ENCODE measurements around the gene ACTR8.
"Not testable (repeated sequence)": the region's sequence is repeated elsewhere in the genome, so short reads cannot be mapped to it uniquely, and the experiment has no call there.

ACTR8 gene, protein sequence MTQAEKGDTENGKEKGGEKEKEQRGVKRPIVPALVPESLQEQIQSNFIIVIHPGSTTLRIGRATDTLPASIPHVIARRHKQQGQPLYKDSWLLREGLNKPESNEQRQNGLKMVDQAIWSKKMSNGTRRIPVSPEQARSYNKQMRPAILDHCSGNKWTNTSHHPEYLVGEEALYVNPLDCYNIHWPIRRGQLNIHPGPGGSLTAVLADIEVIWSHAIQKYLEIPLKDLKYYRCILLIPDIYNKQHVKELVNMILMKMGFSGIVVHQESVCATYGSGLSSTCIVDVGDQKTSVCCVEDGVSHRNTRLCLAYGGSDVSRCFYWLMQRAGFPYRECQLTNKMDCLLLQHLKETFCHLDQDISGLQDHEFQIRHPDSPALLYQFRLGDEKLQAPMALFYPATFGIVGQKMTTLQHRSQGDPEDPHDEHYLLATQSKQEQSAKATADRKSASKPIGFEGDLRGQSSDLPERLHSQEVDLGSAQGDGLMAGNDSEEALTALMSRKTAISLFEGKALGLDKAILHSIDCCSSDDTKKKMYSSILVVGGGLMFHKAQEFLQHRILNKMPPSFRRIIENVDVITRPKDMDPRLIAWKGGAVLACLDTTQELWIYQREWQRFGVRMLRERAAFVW

DNA sequence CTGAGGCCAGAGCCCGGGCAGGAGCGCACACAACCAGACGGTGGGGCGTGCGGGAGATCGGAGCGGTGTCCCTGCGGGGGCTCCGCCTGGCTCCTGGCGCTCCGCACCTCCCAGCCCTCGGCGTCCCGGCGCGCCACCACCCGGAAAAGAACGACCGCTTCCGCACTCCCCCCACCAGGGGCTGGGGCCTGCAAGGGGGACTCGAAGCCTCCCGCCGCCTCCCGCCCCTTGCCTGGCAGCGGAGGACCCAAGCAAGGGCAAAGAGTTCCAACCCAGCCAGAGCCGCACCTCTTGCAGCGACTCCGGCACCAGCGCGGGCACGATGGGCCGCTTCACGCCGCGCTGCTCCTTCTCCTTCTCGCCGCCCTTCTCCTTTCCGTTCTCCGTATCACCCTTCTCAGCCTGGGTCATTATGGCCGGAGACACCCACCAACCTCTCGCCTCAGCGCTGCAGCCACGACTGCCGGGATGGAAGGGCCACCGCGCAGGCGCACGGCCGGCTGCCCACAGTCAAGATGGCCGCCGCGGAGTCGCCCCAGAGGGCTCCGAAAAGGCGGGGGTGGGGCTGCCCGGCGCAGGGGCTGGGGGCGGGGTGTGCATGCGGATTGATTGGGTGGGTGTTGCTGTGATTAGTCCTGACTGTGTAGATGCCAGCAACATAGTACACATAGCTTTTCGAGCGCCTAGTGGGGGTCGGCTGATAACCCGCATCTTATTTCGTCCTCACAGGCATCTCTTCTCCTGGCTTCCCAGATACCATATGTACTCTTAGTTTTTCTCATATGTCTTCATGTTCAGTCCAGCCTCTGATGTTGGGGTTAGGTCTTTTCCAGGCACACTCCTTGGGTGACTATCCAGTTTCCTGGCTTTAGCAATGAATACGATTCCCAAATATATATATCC is at the start of gene ACTR8:
Gene ACTR8 (minus strand): TSS at position 462 of the 903 bp plus-strand sequence. CDS start 51 bp downstream, at position 411.
- peak; percentile 94 for DNase-seq

DNA sequence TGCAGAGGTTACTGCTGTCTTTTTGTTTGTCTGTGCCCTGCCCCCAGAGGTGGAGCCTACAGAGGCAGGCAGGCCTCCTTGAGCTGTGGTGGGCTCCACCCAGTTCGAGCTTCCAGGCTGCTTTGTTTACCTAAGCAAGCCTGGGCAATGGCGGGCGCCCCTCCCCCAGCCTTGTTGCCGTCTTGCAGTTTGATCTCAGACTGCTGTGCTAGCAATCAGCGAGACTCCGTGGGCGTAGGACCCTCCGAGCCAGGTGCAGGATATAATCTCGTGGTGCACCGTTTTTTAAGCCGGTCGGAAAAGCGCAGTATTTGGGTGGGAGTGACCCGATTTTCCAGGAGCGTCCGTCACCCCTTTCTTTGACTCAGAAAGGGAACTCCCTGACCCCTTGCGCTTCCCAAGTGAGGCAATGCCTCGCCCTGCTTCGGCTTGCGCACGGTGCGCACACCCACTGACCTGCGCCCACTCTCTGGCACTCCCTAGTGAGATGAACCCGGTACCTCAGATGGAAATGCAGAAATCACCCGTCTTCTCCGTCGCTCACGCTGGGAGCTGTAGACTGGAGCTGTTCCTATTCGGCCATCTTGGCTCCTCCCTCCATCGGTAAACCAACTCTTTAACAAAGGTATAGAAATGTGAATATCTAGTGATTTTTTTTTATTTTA is 45.4 kb upstream of the ACTR8 start:
- DNase-seq, result not testable (repeated sequence)

DNA sequence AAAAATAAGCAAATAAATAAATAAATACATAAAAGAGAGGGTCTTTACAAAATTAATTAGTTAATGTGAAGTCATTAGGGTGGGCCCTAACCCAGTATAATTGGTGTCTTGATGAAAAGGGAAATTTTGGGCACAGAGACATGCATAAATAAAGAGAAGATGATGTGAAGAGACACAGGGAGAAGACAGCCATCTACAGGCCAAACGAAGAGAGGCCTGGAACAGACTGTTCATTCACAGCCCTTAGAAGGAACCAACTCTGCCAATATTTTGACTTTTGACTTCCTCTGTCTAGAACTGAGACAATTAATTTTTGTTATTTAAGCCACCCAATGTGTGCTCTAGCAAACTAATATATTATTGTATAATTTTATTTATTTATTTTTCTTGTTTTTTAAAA is 39.3 kb upstream of the ACTR8 start:
- DNase-seq, result no peak

DNA sequence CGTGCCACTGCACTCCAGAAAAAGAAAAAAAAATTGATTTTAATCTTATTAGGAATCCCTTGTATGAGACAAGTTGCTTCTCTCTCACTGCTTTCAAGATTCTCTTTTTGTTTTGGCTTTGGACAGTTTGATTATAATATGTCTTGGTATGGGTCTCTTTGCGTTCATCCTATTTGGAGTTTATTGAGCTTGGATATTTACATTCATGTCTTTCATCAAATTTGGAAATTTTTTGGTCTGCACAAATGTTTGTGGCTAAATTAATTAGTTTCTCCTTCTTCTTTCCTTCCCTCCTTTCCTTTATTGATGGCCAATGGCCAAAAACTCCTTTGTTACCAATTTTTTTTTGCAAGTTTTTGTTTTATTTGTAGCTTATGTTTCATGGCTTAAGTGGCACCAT is 37.8 kb upstream of the ACTR8 start:
- no peak for DNase-seq

DNA sequence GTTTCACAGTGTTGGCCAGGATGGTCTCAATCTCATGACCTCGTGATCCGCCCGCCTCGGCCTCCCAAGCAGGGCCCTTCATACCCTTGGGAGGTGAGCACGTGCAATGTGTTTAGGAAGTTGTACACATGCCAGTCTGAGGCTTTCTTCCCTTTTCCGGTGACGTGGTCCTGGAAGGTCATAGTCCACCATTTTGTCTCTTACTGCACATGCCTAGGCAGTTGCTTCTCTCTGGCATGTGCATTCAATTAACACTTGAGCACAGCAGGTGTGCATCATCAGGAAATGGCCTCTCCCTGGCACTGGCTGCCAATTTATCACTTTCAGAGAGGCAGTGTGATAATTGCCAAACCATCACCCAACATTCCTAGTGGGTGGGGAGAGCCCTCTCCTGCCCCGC is 31.4 kb upstream of the ACTR8 start:
- DNase-seq, result no peak

DNA sequence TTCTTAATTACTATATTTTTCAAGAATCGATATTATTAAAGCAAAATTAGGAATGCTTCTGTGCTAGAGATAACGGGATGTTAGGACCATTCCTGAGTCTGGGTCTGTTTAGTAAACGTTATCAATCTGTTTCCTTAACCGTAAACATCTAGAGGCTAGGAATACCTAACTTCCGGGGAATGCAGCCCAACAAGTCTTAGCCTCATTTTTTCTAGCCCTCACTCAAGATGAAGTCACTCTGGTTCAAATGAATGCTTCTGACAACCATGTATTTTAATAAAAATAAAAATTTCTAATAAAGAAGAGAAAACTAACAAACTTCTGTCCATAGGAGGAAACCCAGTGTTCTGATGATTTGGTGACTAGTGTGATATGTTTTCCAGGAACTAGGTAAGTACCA is 20.8 kb upstream of the ACTR8 start:
- no peak for DNase-seq

DNA sequence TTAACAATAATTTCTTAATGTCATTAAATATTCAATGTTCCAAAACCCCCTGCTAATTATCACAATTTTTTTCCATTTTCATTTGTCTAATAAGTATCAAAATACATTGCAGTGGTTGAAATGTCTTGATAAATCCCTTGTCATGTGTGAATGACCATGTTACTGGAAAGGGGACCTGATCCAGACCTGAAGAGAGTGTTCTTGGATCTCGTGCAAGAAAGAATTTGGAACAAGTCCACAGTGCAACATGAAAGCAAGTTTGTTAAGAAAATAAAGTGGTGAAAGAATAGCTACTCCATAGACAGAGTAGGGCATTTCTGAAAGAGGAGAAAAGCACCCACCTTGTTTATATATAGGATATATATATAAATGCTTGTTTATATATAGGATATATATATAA is 20.1 kb upstream of the ACTR8 start:
- no peak for DNase-seq

DNA sequence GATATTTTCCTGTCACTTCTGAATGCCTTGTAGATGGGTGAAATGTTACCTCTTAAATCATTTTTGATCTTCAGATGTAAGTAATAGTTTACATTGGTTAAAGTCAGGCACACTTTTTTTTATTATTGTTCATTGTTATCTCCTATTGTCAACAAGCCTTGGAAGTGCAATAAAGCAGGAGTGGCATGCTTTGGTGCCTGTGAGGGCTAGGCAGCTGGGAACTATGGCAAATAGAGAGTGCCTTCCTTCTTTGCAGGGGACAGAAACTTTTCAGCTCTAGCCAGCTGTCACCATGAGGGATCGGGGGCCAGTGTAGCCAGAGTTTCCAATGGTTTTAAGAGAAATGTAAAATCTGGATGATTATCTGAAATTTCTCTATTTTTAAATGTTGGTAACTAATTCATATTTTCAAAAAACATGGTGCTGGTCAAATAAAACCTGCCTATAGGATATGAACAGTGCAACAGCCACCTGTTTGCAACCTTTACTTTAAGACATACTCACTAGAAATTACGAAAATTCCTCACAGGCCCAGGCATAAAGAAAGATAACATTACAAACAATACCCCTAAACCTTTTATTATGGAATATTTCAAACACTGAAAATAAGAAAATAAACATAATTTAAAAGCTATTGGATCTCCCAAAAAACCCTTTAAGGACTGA is 18.8 kb upstream of the ACTR8 start:
- DNase-seq, result no peak

DNA sequence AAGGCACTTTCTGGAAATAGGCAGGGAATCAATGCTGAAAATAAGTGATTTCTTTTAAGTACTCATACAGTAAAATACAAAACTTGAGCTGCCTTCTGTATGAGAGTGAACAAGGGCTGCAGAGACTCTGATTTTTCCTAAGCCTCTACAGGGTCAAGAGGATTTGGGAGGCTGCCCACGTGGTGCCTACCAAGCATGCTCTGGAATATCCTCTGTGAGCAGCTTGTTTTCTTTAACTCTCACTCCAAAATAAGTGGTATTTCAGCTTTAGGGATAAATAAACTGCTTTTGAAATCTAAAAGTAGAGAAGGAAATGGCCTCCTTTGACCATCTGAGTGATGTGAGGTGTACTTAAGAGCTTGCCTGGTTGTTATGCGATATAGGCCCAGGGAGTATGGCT is 17.8 kb upstream of the ACTR8 start:
- DNase-seq, result no peak

DNA sequence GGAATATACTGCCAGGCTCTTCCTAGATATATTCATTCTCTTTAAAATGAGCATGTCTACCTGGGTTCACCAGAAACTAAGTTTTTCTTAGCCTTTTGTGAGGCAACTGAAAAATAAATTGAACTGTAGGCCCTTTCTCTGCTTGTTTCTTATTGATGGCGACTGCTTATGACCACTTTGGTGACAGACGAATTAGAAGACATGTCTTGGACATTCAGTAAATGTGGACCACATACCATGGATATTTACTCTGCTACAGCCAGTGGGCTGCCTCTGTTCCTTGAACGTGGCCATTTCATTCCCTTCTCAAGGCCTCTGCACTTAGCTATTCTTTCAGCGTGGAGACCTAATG is 10.3 kb upstream of the ACTR8 start:
- DNase-seq, result no peak

DNA sequence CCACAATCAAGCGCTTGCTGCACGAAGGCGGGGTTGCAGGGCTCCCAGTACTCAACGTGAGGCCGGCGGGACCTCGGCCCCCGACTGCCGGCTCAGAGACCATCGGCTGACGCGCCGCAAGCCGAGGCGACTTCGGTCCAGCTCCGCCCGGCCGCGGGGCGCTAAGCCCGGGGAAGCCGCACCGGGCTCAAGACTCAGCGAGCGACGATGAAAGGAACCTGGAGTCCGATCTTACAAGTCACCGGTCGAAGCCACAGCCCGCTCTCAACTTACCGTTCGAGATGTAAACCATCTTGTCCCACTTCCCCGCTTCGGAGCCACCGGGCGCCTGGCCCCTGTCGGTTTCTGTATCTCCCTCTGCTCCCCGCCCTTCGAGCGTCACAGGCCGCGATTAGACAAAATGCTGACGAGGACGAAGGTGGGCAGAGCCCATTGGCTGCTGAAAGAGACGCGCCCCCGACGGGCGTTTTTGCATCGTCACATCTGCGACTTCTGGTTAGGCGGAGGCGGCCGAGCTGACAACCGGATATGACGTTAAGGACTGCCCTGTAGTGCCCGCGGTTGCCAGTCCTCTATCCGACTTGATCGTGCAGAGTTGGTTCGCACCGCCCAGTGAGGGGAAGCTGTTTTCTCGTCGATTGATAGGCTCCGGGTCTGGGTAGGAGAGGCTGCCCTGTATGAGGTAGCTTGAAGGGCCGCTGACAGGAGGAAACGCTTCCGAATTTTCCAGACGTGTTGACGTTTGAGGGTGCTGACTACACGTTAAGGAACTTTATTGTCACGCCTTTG is 9.7 kb upstream of the ACTR8 start, which contains the start of gene SELENOK:
Gene SELENOK (minus strand): TSS at position 363 of the 789 bp plus-strand sequence.
- DNase-seq, result peak; percentile 99

DNA sequence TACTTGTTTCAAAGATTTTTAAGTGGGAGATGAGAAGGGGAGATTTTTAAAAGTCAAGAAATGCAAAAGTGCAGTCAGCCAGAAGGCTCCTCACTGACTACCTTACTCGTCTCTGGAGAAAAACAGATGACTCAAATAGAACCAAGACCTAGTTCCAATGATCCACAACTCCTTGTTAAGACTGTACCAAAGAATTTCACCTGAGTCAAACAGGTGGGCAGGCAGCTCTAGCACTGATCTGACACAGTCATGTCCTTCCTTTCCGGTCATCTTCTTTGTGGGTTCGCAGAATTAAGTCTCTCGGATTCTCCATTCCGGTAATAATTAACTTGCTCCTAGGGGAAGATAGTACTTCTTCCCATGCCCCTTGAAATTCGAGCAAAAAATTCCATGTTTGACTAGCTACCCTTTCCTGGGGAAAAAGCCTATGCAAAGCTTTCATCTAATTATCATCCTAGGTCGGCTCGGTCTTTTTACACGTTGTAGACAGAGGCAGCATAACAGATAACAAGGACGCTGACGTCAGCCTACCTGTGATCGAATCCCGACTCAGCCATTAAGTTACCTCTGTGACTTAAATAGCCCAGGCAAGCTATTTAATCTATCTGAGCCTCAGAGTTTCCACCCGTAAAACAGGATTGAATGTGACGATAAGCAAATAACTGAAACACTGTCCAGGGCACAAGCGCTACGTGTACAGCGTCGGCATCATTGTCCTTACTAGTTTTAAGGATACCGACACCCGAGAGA is 8.9 kb upstream of the ACTR8 start:
- DNase-seq, result peak; percentile 30

DNA sequence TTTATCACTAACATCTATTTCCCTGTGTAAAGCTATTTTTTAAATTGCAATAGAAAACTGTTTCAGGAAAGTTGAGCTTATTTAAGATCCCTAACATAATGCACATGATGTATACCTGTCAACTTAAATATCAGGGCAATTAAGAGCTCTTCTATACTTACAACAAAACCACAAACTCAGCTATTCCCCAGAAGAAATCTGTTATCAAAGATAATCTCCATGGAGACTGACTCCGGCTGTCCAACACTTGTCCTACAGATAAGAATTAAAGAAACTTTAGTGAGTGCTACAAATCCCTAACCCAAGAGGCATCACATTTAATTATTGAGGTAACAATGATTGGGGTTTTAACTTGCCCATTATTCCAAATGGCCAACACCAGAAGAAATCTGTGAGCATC is 6.3 kb upstream of the ACTR8 start:
- no peak for DNase-seq

DNA sequence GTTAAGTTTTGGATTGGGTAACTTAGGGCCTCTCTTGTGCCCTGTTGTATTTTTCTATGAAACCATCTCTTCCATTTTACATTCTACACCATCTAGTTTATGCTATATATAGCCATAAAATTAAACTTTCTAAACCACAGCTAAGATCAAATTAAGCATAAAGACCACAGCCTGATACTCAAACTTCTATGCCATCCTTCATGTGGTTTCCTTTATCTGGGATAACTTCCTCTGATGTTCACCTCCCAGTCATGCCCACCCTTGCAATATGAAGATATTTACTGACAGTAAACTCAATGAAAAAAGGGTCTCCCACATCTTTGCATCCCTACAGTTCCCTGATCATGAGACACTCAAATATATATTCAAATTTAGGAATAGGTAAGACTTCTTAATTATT is 5.5 kb upstream of the ACTR8 start:
- no peak for DNase-seq

DNA sequence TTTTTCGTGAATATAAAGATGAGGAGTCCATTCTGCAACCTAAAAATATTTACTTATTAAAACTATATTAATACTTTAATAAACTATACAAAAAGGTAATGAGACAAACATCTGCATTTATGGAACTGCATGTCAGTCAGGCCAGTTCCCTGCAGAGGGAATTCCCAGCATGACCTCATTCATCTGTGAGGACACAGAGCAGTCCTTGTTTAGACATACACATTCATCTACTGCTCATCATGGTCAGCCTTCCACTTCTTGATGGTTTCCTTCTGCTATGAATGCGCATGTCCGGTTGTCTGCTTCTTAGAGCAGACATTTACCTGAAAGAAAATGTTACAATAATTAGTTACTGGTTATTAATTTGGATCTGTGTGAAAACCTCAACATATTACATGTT is 3.3 kb upstream of the ACTR8 start:
- no peak for DNase-seq

DNA sequence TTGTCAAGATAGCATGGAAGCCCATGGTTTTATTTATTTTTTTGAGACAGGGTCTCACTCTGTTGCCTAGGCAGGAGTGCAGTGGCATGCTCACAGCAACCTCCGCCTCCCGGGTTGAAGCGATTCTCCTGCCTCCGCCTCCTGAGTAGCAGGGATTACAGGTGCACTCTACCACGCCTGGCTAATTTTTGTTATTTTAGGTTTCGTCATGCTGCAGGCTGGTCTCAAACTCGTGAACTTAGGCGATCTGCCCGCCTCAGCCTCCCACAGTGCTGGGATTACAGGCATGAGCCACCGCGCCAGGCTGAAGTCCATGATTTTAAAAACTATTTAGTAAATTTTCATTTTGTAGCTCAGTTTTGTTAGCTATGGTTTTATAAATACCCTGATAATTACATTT is 2.7 kb upstream of the ACTR8 start:
- DNase-seq, result no peak

DNA sequence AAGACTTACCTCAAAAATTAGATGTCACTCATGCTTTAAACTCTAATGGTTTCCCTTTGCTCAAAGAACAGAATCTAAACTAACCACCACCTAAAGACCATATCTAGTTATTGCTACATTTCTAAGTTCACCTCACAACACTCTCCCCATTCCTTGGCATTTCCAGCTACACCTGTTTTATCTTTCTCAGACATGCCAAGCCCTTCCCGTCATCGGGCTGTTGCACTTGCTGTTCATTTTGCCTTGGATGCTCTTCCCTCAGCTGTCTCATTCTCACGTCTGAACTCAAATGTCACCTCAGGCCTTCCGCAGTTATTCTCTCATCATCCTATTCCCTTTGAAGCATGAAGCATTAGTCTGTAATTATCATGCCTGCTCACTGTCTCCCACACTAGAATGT is 1.1 kb upstream of the ACTR8 start:
- DNase-seq, result no peak

DNA sequence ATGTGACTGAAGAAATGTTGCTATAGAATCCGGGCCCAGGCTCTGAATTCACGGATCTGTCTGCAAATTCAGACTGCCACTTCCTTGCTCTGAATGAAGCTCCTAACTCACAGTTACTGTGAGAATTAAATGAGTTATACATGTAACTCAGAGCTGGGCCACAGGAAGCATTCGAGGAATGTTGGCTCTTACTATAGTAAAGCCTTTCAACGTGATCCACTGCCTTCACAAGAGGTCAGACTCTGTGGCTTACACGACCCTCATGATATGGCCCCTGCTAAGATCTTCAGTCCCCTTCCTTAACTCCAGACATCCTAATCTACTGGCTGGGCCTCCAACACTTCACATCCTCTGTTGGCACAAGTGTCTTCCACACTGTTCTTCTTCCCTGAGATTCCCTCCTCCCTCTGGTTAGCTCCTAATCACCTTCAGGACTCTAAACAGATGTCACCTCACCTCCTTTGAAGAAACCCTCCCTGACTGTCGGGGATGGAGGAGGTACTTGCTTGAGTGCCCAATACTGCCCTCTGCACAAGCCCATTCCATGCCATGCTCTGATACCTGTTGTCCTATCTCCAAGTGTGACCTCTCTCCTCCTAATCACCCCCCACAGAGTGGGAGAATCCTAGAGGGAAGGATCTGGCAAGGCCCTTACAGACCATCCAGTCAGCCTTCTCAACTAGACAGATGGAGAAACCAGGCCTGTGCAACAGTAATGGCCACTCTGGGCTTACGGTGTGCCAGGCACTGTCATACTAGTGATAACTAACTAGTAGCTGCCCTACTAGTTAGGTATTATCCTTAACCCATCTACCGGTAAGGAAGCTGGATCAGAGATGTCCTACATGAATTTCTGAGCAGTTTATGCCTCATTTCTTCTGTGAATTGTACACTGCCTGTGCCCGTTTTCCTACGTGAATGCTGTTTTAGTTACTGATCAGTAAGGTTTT is 1.3 kb downstream of the ACTR8 start:
- DNase-seq, result no peak

DNA sequence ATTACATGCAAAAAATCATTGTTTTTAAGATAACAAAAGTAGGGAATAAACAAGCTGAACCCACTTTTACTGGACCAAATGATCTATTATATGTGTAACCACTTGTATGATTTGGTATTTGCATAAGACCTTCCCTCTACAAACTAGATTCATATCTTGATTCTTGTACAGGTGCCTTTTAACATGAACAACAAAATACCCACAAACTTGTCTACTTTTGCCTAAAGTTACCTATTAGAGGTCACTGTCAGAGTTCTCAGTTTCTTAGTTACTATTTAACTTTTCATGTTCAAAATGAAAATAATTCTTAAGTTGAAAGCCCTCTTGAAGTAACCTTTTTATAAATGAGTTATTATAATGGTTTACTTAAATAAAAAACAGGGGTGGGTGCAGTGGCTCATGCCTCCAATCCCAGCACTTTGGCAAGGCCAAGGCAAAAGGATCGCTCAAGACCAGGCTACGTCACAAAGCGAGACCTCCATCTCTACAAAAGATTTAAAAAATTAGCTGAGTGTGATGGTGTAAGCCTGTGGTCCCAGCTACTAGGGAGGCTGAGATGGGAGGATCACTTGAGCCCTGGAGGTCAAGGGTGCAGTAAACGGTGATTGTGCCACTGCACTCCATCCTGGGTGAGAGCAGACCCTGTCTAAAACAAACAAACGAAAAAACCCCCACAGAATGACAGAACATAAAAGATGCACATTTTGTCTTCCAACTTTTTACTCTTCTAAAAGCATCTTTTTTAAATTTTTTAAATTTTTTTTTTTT is 16.0 kb downstream of the ACTR8 start:
- no peak for DNase-seq
